ENCODE results near the gene HOXA3. TPM values are rescaled to one million over a fixed set of nuclear protein-coding genes. Genes with fewer than 3 reads are reported as not detected.

Gene HOXA3
- total and polyA plus RNA-seq, 9 donors: 0.36 to 50.9 (median 2.3) TPM

- TF ChIP-seq CTCF (IDR thresholded peaks at IDR 0.05) (no peak), POLR2A (IDR thresholded peaks at IDR 0.05) (no peak), EP300 (IDR thresholded peaks at IDR 0.05) (no peak)
- Histone ChIP-seq H3K36me3 (no peaks in the 10 kb centered on the region), H3K4me3 (peak overlapping the region; percentile 87), H3K27me3 (no peaks in the 10 kb centered on the region), H3K4me1 (ENCODE audit: insufficient read depth) (peaks cover 4% of the 10 kb centered on the region), H3K9me3 (no peaks in the 10 kb centered on the region), H3K27ac (no peak overlapping the region)
- intact Hi-C loops (cut with DNase I): no loop called here
- WGBS, 3 donors: 7 to 12% (median 9%) methylated on average over 33 of the region's 33 CpGs
- DNase-seq: no peak
These were observed 57.1 kb downstream of the HOXA3 start for GRCh38 chr7:27095050-27095896.

- intact Hi-C loops (cut with DNase I): no loop called here
- Histone ChIP-seq H3K27ac (no peak overlapping the region), H3K36me3 (no peaks in the 10 kb centered on the region), H3K4me1 (ENCODE audit: insufficient read depth) (peaks cover 4% of the 10 kb centered on the region), H3K9me3 (no peaks in the 10 kb centered on the region), H3K27me3 (no peaks in the 10 kb centered on the region), H3K4me3 (no peak overlapping the region)
- DNase-seq: peak in 1 of 5 donors; percentile 37
- 49 to 65% (median 52%) methylated on average over 29 of the region's 29 CpGs for WGBS, 3 donors
- no peak for TF ChIP-seq EP300 (IDR thresholded peaks at IDR 0.05)
- no peak for TF ChIP-seq POLR2A (IDR thresholded peaks at IDR 0.05)
- no peak for TF ChIP-seq CTCF (IDR thresholded peaks at IDR 0.05)
These were observed 57.9 kb downstream of the HOXA3 start for GRCh38 chr7:27094304-27095049.

- Histone ChIP-seq H3K36me3 (no peaks in the 10 kb centered on the region), H3K4me3 (no peak overlapping the region), H3K27ac (no peak overlapping the region), H3K9me3 (no peaks in the 10 kb centered on the region), H3K27me3 (no peaks in the 10 kb centered on the region), H3K4me1 (ENCODE audit: insufficient read depth) (peaks cover 4% of the 10 kb centered on the region)
- intact Hi-C loops (cut with DNase I): no loop called here
- no peak for TF ChIP-seq CTCF (IDR thresholded peaks at IDR 0.05)
- no peak for TF ChIP-seq POLR2A (IDR thresholded peaks at IDR 0.05)
- no peak for TF ChIP-seq EP300 (IDR thresholded peaks at IDR 0.05)
- 73 to 77% (median 76%) methylated on average over 6 of the region's 6 CpGs for WGBS, 3 donors
- no peak for DNase-seq
These were observed 59.0 kb downstream of the HOXA3 start for GRCh38 chr7:27093184-27093895.

- H3K27ac ChIP-seq: no peak overlapping the region
- no peak overlapping the region for H3K4me3 ChIP-seq
- DNase-seq: no peak
- H3K27me3 ChIP-seq: peaks cover 2% of the 10 kb centered on the region
- intact Hi-C loops (cut with DNase I): no loop called here
- peaks cover 4% of the 10 kb centered on the region for H3K4me1 ChIP-seq (ENCODE audit: insufficient read depth)
- TF ChIP-seq EP300 (IDR thresholded peaks at IDR 0.05): no peak
- no peak for TF ChIP-seq CTCF (IDR thresholded peaks at IDR 0.05)
- TF ChIP-seq POLR2A (IDR thresholded peaks at IDR 0.05): no peak
- 36 to 70% (median 42%) methylated on average over 1 of the region's 1 CpG for WGBS, 3 donors
- no peaks in the 10 kb centered on the region for H3K9me3 ChIP-seq
- no peaks in the 10 kb centered on the region for H3K36me3 ChIP-seq
These were observed 59.6 kb downstream of the HOXA3 start for GRCh38 chr7:27092819-27093110.

Measured in ovary (tissue), 9 donors.